Activated CD4-positive, alpha-beta T cell treated with anti-CD3 and anti-CD28 coated beads, Interleukin-2, amount 50 U/mL, for 24 hours (primary cell): ENCODE data around the gene DTYMK.

Source experiments
- DNase-seq, 2 donors: peaks; one replicate each; pipeline ENCODE4 v3.0.0-alpha.2; 2020; ENCODE audit warnings: low read depth in 1 of 2, low spot score in 1 of 2

The DTYMK gene, protein sequence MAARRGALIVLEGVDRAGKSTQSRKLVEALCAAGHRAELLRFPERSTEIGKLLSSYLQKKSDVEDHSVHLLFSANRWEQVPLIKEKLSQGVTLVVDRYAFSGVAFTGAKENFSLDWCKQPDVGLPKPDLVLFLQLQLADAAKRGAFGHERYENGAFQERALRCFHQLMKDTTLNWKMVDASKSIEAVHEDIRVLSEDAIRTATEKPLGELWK

DNA sequence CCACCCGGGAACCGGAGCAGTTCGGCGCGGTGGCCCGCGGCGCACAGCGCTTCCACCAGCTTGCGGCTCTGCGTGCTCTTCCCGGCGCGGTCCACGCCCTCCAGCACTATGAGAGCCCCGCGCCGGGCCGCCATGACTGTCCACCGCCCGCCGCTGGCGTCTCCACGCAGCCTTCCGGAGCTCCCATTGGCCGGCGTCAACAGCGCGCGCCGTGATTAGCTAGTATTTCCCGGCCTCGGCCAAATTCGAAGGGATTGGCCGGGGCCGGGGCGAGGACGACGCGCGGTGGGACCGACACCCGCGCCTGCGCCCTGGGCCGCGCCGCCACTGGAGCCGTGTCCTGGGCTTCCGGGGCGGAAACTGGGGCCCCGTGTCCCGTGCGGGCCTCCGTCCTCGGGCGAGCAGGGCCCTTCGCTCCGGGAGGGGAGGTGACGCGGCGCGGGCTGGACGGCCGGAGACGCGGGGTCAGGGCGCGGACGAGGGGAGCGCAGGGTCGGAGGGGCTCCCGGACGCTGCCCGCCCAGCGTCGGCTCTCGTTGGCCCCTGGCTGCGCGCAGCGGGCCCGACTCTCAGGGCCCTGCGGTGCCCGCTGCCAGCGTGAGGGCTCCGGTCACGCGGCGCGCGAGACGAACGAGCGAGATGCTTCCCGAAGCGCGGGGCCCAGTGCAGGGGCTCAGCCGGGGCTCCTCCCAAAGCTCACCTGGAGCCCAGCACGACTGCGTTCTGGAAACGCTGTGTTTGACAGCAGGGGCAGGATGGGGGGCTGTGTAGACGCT lies at the start of gene DTYMK:
Gene DTYMK (minus strand): TSS at position 166 of the 776 bp plus-strand sequence. CDS start 32 bp downstream, at position 134.
- peak; percentile 85 to 91 for DNase-seq

DNA sequence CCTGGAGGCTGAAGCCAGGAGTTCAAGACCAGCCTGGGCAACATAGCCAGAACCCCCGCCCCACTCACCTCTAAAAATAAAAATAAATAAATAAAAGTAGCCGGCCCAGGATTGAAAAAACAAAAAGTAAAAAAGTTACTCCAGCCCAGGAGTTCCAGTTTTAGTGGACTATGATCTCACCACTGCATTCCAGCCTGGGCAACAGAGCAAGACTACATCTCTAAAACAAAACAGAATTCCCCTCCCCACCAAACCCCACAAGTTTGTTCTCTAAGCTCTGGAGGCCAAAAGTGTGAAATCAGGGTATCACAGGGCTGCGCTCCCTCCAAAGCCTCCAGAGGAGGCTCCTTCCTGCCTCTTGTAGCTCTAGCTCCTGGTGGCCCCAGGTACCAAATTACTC lies 49.5 kb upstream of the DTYMK start:
- DNase-seq, result no peak

DNA sequence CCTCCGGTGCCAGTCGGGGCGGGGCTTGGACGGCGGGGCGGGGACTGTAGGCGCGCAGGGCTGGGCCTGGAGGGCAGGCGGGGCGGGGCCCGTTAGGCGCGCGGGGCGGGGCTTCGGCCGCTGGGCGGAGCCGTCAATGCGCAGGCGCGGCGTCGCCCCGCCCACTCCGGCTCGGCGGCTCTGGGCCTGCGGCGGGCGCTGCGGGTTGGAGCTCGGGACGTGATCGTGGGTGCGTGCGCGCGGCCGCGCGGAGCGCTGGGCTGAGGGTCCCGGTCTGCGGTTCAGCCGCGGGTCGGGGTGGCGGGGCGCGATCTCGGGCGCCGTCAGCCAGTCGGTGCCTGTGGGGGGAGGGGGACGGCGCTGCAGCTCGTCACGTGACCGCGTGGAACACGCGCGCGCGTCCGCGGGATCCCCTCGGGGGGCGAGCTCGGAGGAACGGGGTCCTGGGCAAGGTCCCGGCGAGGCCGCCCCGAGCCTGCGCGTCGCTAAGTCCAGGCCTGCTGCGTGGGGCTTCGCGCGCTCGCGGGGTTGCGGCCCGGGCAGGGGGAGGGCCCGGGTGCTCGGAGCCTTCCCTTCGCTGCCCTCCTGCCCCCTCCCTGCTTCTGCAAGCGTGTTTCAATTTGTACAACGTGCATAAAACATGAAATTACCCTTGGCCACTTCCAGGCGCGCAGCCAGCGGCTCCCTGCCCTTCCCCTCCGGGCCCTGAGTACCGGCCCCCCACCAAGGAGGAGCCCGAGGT lies 48.0 kb upstream of the DTYMK start, which contains the start of gene D2HGDH:
Gene D2HGDH (plus strand): TSS at position 164 of the 742 bp plus-strand sequence. CDS start 595 bp downstream, outside the sequence.
- DNase-seq, result peak; percentile 87 to 90

DNA sequence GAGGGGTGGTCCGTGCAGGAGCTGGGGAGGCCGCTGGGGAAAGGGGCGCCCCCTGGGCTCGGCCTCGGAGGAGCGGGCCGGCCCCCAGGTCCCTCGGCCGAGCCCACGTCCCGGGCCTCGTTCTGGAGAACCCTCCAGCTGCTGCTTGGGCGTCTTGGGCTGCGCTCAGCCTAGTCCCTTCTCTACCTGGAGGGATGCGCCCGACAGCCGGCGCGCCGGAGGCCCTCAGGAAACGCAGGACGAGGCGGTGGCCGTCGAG lies 47.5 kb upstream of the DTYMK start:
- no peak for DNase-seq

DNA sequence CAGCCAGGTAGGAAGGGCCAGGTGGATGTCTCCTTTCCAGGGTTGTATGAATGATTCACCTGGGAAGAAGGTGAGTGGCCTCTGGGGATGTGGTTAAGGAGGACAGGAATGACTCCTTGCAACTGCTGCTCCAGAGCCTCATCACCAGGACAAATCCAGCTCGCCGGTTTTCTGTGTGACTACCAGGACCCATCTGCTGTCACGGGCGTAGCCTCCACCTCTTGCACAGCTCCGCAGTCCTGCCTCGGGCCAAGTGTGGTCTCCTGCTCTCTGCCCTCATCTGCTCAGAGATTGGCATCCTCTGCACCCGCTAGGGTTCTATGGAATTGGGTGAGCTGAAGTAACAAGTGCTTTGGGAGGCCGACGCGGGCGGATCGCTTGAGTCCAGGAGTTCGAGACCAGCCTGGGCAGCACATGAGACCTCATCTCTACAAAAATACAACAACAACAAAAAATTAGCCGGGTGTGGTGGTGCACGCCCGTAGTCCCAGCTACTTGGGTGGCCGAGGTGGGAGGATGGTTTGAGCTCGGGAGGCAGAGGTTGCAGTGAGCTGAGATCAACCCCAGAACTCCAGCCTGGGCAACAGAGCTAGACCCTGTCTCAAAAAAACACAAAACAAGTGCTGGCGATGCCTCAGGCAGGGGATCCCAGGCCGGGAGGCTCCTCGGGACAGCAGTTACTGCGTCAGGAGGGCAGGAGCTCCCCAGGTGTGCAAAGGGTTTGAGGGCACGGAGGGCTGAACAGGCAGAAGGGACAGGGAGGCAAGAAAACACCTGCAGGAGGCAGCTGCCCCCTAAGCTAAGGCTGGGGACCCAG lies 47.0 kb upstream of the DTYMK start:
- no peak for DNase-seq

DNA sequence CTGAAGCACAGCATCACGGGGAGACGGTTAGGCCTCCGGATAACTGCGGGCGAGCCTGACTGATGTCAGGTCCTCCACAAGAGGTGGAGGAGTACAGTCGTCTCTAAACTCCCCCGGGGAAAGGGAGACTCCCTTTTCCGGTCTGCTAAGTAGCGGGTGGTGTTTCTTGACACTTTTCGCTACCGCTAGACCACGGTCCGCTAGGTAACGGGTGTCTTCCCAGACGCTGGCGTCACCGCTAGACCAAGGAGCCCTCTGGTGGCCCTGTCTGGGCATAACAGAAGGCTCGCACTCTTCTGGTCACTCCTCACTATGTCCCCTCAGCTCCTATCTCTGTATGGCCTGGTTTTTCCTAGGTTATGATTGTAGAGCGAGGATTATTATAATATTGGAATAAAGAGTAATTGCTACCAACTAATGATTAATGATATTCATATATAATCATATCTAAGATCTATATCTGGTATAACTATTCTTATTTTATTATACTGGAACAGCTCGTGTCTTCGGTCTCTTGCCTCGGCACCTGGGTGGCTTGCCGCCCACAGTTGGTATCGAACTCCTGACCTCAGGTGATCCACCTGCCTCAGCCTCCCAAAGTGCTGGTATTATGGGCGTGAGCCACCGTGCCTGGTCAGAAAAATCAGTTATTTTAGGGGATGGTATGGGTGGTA lies 46.0 kb upstream of the DTYMK start:
- DNase-seq, result peak; percentile 33

DNA sequence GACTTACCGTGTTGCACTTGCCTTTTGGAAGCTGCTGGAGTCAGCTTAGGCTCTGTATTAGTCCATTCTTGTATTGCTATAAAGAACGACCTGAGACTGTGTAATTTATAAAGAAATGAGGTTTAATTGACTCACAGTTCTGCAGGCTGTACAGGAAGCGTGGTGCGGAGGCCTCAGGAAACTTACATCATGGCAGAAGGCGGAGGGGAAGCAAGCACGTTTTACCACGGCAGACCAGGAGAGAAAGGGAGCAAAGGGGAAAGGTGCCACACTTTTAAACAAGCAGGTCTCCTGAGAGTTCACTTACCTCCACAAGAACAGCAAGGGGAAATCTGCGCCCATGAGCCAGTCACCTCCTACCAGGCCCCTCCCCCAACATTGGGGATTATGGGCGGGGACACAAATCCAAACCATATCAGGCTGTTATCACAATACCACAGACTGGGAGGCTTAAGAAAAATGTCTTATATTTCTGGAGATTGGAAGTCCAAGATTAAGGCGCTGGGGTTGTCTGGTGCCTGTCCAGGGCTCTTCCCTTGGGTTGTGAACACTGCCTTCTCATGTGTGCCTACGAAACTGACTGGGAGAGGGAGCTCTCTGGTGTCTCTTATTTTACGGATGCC lies 44.2 kb upstream of the DTYMK start:
- DNase-seq, result no peak

DNA sequence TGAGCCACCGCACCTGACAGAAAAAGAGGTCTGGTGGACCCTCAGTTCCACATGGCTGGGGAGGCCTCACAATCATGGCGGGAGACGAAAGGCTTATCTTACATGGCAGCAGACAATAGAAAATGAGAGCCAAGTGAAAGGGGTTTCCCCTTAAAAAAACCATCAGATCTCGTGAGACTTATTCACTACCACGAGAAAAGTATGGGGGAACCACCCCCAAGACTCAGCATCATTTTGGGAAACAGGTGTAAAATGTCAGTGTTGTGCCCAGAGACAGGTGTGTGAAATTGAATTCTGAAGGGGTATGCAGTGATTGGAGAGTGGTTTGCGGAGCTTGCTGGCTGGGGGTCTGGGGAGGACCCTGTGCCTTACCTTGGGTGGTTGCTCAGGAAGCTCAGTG lies 43.3 kb upstream of the DTYMK start:
- no peak for DNase-seq

DNA sequence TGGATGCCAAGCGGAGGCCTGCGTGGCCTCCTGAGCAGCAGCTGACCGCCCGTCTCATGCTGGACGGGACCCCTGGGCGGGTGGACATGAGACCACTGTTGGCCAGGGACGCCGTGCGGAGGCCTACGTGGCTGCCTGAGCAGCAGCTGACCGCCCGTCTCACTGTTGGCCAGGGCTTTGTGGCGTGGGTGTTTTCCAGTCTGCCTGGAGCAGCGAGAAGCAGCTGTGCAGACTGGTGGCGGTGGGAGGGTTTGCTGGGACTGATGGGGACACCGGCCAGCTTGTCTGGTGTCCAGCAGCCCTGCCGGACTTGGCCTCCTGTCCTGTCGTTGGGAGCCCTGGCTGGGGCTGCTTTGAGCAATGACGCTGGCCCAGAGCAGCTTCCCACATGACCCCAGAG lies 42.0 kb upstream of the DTYMK start:
- DNase-seq, result no peak

DNA sequence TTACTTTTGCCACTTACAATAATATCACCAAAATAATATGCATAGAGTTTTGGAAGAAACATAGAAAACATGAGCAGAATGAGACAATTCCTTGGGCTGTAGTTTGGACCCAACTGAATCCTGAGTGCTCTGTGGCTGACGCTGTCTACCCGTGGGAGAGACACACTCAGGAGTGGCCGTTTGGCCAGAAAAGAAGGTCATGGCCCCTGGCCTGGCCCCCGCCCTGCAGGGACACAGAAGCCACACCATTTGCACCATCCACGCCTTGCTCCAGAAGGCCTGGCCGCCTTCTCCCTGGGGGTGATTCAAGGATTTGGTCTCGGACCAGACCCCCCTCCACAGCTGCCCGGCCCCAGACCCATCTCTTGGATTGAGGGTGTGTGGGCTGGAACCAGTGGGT lies 41.4 kb upstream of the DTYMK start:
- no peak for DNase-seq

DNA sequence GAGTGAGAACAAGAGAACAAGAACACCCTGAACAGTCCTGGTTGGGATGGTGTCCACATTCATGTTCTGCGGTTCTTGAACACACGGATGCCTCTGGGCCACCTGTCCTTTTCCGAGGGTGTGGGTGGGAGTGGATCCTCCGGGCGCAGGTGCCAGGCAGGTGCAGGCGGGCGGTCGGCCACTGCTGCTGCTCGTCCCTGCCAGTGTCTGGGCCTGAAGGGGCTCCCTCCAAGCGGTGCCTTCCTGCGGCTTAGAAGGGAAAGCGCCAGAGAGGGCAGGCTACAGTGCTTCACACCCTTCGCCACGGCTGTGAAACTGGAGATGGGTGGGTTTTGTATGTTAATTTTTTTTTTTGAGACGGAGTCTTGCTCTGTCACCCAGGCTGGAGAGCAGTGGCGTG lies 39.8 kb upstream of the DTYMK start:
- no peak for DNase-seq

DNA sequence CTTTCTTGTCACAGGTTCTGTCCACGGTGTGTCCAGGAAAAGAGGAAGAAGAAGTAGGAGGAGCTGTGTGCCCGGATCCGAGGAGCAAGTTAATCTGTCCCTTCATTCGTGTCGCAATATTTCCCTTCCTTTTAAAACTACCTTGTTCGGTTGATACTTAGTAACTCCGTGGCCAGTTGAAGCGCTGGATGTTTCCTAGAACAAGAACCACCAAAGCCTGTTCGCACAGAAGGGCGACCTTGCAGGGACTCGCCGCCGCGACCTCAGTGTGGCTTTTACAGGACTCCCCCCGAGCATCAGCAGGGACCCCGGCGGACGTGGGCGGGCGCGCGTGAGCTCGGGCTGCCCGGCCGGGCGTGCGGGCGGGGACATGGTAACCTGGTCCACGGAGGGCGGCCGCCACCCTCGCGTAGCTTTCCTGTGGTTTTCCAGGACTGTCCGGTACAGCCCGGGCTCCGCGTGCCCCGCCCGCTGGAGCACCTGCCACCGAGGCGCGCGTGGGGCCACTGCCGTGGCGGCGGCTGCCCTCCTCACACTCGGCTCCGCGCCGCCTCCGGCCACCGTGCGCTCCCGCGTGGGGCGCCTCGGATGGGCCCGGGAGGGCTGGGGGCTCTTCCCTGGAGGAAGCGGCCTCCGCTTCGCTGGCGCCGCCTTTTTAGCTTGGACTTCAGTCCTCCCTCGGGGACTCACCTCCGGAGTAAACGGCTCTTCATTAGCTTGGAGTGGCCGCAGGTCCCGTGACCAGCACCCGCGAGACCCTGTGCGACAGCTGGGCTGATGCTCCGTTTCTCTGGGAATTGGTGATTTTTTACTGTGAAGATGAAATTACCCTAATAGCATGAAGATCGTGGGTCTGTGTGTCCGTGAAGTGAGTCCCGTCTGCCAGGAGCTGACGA lies 38.6 kb upstream of the DTYMK start:
- no peak for DNase-seq

DNA sequence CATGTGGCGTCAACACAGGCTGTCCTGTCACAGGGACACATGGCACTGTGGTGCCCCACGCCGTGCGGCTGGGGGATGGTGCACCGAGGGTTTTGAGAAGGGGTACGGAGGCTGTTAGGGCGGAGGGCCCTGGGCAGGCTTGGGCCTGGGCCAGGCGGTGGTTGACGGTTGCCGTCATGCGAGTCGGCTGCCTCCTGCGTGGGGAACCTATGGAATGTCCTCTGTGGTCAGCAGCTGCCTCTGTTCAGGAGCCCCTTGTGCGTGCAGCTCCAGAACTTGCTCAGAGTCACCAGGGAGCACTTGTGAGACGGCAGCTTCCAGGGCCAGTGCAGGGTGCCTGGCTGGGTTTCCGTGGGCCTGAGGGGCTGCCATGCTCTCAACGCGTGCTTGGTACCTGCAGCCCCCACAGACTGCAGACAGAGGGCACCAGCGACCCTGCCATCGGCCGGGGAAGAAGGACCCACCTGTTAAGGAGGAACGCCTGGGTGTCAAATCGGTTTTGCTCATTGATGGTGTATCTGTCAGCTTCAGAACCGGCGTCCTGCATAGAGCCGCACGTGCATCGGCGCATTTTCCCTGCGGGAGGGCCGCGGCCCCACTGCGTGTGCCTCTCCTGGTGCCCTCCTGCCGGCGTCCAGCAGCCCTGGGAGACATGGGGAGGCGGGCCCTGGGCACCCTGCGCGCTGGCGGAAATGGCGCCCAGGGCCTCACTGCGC lies 37.8 kb upstream of the DTYMK start:
- no peak for DNase-seq

DNA sequence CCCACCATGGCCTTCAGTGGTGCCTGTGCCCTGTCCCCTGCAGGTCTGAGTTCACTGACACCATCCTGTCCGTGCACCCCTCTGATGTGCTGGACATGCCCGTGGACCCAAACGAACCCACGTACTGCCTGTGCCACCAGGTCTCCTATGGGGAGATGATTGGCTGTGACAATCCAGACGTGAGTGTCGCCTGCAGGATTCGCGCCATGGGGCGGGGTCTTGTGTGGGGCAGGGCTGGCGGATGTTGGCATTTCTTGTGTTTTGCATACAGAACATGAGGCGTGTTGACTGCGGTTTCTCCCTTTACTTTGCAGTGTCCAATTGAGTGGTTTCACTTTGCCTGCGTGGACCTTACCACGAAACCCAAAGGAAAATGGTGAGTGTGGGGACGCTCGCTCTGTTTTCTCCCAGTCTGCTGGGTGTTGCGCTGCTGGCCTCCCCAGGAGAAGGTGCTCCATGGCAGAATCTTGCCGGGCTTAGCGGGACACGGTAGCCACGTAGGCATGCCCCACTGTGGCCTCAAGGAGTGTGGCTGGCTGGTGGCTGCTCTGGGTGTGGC lies 36.4 kb upstream of the DTYMK start:
- DNase-seq, result no peak

DNA sequence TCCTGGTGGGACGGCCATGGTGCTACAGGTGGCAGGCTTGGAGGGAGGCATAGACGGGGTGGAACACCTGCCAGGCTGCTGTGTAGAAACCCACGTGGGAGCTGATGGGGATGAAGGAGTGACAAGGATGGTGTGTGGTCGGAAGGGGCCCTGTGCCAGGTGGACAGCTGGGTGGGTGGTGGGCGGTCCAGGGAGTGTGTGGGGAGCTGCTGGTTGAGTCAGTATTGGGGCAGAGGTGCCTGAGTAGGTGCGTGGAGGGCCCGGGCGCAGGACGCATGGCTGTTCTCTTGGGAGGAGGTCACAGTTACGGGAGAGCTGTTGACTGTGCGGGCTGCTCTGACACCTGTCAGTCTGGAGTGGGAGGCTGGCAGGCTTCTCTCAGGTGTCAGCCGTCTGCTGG lies 35.2 kb upstream of the DTYMK start:
- no peak for DNase-seq

DNA sequence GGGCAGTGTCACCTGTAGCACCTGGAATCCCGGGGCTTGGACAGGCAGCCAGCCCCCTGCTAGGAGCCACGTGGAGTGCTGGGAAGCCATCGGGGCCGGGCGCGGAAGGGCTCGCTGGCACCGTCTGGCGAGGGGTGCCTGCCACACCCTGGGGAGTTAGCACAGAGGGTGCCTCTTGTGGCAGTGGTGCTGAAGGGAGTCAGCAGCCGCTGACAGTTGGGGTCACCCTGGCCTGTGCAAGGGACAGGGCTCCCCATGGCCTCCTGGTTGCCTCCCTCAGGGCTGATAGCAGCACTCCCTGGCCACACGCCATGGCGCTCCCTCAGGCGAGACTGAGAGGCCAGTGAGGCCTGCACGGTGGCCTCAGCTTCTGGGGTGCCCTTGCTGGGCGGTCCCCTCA lies 33.9 kb upstream of the DTYMK start:
- no peak for DNase-seq

DNA sequence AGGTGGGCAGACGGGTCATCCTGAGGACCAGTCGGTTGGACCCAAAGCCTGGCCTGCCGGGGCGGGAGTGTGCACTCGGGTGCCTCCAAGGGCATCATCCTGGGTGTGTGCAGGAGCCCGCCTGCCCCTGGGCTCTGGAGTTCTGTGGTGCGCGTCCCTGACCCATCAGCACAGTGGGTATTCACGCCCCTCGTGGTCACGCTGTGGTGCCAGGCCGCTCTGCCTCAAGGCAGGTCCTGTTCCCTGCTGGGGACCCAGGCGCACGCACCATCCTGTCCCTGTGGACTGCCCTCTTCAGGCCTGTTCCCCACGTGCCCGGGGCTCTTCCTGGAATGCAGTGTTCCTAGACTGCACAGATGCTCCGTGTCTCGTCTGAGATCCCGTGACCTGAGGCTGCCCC lies 33.5 kb upstream of the DTYMK start:
- DNase-seq, result no peak

DNA sequence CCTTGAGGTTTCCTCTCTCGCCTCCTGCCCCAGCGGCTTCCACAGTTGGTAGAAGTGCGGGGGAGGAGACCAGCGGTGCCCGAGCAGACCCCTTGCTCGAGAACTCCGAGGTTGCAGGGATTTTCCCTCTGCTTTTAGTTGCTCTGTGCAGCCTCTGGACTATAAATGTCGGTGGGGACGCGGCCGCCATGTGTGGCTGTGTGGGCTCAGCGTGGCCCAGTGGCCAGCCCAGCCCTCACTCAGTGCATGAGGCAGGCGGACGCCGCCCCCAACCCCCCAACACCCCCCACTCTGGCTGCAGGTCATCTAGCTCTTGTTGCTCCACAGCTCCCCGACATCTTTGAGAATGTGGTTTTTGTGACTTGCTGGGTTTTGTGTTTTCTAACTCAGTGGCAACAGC lies 32.5 kb upstream of the DTYMK start:
- DNase-seq, result no peak

DNA sequence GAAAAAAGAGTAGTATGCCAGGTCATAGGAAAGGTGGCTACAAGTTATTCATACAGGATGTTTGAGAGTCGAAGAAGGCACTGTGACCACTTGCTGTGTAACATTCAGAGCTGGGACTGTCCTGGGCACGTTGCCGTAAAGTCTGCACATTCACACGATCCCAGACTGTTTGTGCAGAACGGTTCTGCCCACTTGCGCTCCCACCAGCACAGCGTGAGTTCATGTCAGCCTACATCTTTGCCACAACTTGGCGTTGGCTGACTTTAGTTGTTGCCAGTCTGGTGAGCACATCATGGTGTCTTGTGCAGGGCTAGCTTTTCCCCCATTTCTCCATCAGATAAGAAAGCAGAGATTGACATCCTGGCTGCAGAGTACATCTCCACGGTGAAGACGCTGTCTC lies 22.3 kb upstream of the DTYMK start:
- DNase-seq, result no peak
